Smooth muscle cell (in vitro differentiated cells): ENCODE measurements around the gene CA12. TPM values are rescaled to one million over a fixed set of nuclear protein-coding genes. Genes with fewer than 3 reads are reported as not detected.

ENCODE experiments used
- DNase-seq: peaks from one replicate; lab custom pipeline; 2025; ENCODE audit not compliant: unreplicated experiment; lab: John Stamatoyannopoulos, UW
- H2AFZ ChIP-seq: fragments of 200-600 bp; sonication (generic); 2 replicates; pipeline ENCODE4 v1.6.0; 2016; ENCODE audit warnings: antibody characterized with exemption, low read depth, mild to moderate bottlenecking
- H3F3A ChIP-seq: fragments of 200-600 bp; sonication (generic); 2 replicates; pipeline ENCODE4 v1.6.0; 2017; ENCODE audit warnings: antibody characterized with exemption, low read depth
- H3K27ac ChIP-seq: fragments of 200-600 bp; sonication (generic); 2 replicates; pipeline ENCODE4 v1.5.1; 2016; ENCODE audit warnings: low read depth, mild to moderate bottlenecking
- H3K27me3 ChIP-seq: fragments of 200-600 bp; sonication (generic); 2 replicates; pipeline ENCODE4 v1.6.1; 2016; ENCODE audit warnings: low read depth, mild to moderate bottlenecking
- H3K36me3 ChIP-seq: fragments of 200-600 bp; sonication (generic); 2 replicates; pipeline ENCODE4 v1.5.1; 2016; ENCODE audit warnings: low read depth
- H3K4me1 ChIP-seq: fragments of 200-600 bp; sonication (generic); 2 replicates; pipeline ENCODE4 v1.5.1; 2016; ENCODE audit warnings: low read depth
- H3K4me2 ChIP-seq: fragments of 200-600 bp; sonication (generic); 2 replicates; pipeline ENCODE4 v1.6.0; 2016; ENCODE audit warnings: mild to moderate bottlenecking
- H3K4me3 ChIP-seq: fragments of 200-600 bp; sonication (generic); 2 replicates; pipeline ENCODE4 v1.5.1; 2016; ENCODE audit warnings: mild to moderate bottlenecking
- H3K79me2 ChIP-seq: fragments of 200-600 bp; sonication (generic); 2 replicates; pipeline ENCODE4 v1.6.0; 2016; ENCODE audit warnings: low read depth, mild to moderate bottlenecking
- H3K9ac ChIP-seq: fragments of 200-600 bp; sonication (generic); 2 replicates; pipeline ENCODE4 v1.6.0; 2016; ENCODE audit warnings: low read depth
- H3K9me3 ChIP-seq: fragments of 200-600 bp; sonication (generic); replicated peaks from 2 replicates; pipeline ENCODE4 v1.5.1; 2016; ENCODE audit warnings: low read depth
- H4K20me1 ChIP-seq: fragments of 200-600 bp; sonication (generic); 2 replicates; pipeline ENCODE4 v1.6.0; 2016; ENCODE audit warnings: low read depth
- CTCF ChIP-seq: fragments of 200-600 bp; sonication (generic); IDR thresholded peaks from 2 replicates; pipeline ENCODE4 v1.5.1; 2017; ENCODE audit warnings: borderline replicate concordance, mild to moderate bottlenecking, antibody characterized with exemption; ENCODE audit not compliant: insufficient read depth, poor library complexity, severe bottlenecking
- WGBS: methylation state at CpG from one replicate; pipeline ENCODE4 v1.1.7; 2016; ENCODE audit warnings: low lambda C conversion rate; 5-methylcytosine and 5-hydroxymethylcytosine counted together
- polyA plus RNA-seq: library from polyadenylated mRNA; unstranded; fragments of >200 nt; fragmentation: Nextera tagmentation; extraction: Ambion mirVana; gene quantifications from 2 replicates; pipeline ENCODE4 v1.2.1, GENCODE V29; 2016
- total RNA-seq: library from RNA; depleted of rRNA; stranded (reverse); fragments of >200 nt; gene quantifications from 2 replicates; pipeline ENCODE4 v1.2.3, GENCODE V29; 2014

CA12 gene
- total and polyA plus RNA-seq, 2 experiments from 2014 or later = 13.5 to 14.0 TPM

GRCh38 chr15:63329567-63330350, 51.9 kb downstream of the CA12 start:
- H3K4me2 ChIP-seq = no peak overlapping the region
- no peaks in the 10 kb centered on the region for H3K27me3 ChIP-seq
- no peaks in the 10 kb centered on the region for H3K9me3 ChIP-seq
- H3K27ac ChIP-seq = no peak overlapping the region
- no peaks in the 10 kb centered on the region for H3K4me1 ChIP-seq
- no peak overlapping the region for H2AFZ ChIP-seq
- TF ChIP-seq CTCF = no peak
- no peak overlapping the region for H3K9ac ChIP-seq
- no peak overlapping the region for H3K4me3 ChIP-seq
- DNase-seq = no peak
- peaks cover 8% of the 10 kb centered on the region for H3F3A ChIP-seq
- H3K36me3 ChIP-seq = no peaks in the 10 kb centered on the region
- H4K20me1 ChIP-seq = no peaks in the 10 kb centered on the region
- H3K79me2 ChIP-seq = no peaks in the 10 kb centered on the region
- WGBS = 96% methylated on average over 5 of the region's 5 CpGs

GRCh38 chr15:63327648-63328421, 53.8 kb downstream of the CA12 start:
- Histone ChIP-seq H3K4me2 (no peak overlapping the region), H4K20me1 (no peaks in the 10 kb centered on the region), H3K79me2 (no peaks in the 10 kb centered on the region), H3K27ac (no peak overlapping the region), H3K4me1 (no peaks in the 10 kb centered on the region), H3K36me3 (no peaks in the 10 kb centered on the region), H3K27me3 (no peaks in the 10 kb centered on the region), H3K9me3 (no peaks in the 10 kb centered on the region), H3F3A (peaks cover 8% of the 10 kb centered on the region), H2AFZ (no peak overlapping the region), H3K9ac (no peak overlapping the region), H3K4me3 (no peak overlapping the region)
- no peak for TF ChIP-seq CTCF
- DNase-seq = no peak
- WGBS = 94% methylated on average over 12 of the region's 12 CpGs

GRCh38 chr15:63324770-63325169, 56.9 kb downstream of the CA12 start:
- Histone ChIP-seq H3K4me2 (no peak overlapping the region), H3K9ac (no peak overlapping the region)
- WGBS = 96% methylated on average over 7 of the region's 7 CpGs

More at GRCh38 chr15:63324770-63325169, 56.9 kb downstream of the CA12 start:
- TF ChIP-seq CTCF = no peak
- Histone ChIP-seq H3K27ac (no peak overlapping the region), H4K20me1 (no peaks in the 10 kb centered on the region), H3K79me2 (no peaks in the 10 kb centered on the region), H3K9me3 (no peaks in the 10 kb centered on the region), H3F3A (no peaks in the 10 kb centered on the region), H3K4me1 (no peaks in the 10 kb centered on the region), H3K27me3 (no peaks in the 10 kb centered on the region), H3K36me3 (no peaks in the 10 kb centered on the region), H3K4me3 (no peak overlapping the region), H2AFZ (no peak overlapping the region)
- no peak for DNase-seq
